GM19023 (cell line): ENCODE data around the gene BRAP.
"Not testable (repeated sequence)": the region's sequence is repeated elsewhere in the genome, so short reads cannot be mapped to it uniquely, and the experiment has no call there.

Experiments used
- ATAC-seq: cut with Tn5 transposase; IDR thresholded peaks from one replicate; pipeline ENCODE4 v1.9.1; 2021; ENCODE audit warnings: mild to moderate bottlenecking, moderate library complexity; ENCODE audit not compliant: unreplicated experiment

BRAP gene

GRCh38 chr12:111685811-111686573 is at the start of gene BRAP, which contains the start of gene ACAD10:
BRAP (minus strand) TSS chr12:111685956; CDS start chr12:111685792, 164 bp downstream.
ACAD10 (plus strand) TSS chr12:111686053; CDS start chr12:111692710, 6,657 bp downstream.
- peak; percentile 92 for ATAC-seq

- no peak for ATAC-seq
Measured at GRCh38 chr12:111733340-111733915, 47.7 kb upstream of the BRAP start.

GRCh38 chr12:111732786-111733185 is 47.0 kb upstream of the BRAP start:
- ATAC-seq = no peak

GRCh38 chr12:111730420-111730819 is 44.7 kb upstream of the BRAP start:
- ATAC-seq = no peak

GRCh38 chr12:111728795-111729194 is 43.0 kb upstream of the BRAP start:
- no peak for ATAC-seq

- not testable (repeated sequence) for ATAC-seq
Measured at GRCh38 chr12:111723646-111724360, 38.0 kb upstream of the BRAP start.

- no peak for ATAC-seq
Measured at GRCh38 chr12:111720457-111720856, 34.7 kb upstream of the BRAP start.

GRCh38 chr12:111719316-111719715 is 33.6 kb upstream of the BRAP start:
- not testable (repeated sequence) for ATAC-seq

- no peak for ATAC-seq
Measured at GRCh38 chr12:111715279-111715678, 29.5 kb upstream of the BRAP start.

- ATAC-seq = no peak
Measured at GRCh38 chr12:111706145-111706544, 20.4 kb upstream of the BRAP start.

- no peak for ATAC-seq
Measured at GRCh38 chr12:111705672-111706071, 19.9 kb upstream of the BRAP start.

GRCh38 chr12:111699962-111700361 is 14.2 kb upstream of the BRAP start:
- ATAC-seq = no peak

- ATAC-seq = no peak
Measured at GRCh38 chr12:111693818-111694217, 8.1 kb upstream of the BRAP start.

- ATAC-seq = no peak
Measured at GRCh38 chr12:111692575-111693210, 6.9 kb upstream of the BRAP start.

- ATAC-seq = no peak
Measured at GRCh38 chr12:111691262-111691661, 5.5 kb upstream of the BRAP start.

GRCh38 chr12:111687952-111688351 is 2.2 kb upstream of the BRAP start:
- ATAC-seq = no peak

- no peak for ATAC-seq
Measured at GRCh38 chr12:111687255-111687654, 1.5 kb upstream of the BRAP start.

- no peak for ATAC-seq
Measured at GRCh38 chr12:111686574-111687105, 884 bp upstream of the BRAP start.

GRCh38 chr12:111685322-111685810 is 390 bp downstream of the BRAP start:
- no peak for ATAC-seq

- ATAC-seq = not testable (repeated sequence)
Measured at GRCh38 chr12:111684485-111685198, 1.1 kb downstream of the BRAP start.
